Muscle layer of duodenum (tissue), 2 donors: ENCODE measurements around the gene LRBA.
A peak's percentile ranks its signal among the peaks of the same experiment; 100 is the strongest.

Source experiments
- H3K27ac ChIP-seq: one replicate; pipeline ENCODE4 v1.7.0; 2013; ENCODE audit warnings: mild to moderate bottlenecking, low read length
- H3K27me3 ChIP-seq: one replicate; pipeline ENCODE4 v1.7.0; 2013; ENCODE audit warnings: low read depth, mild to moderate bottlenecking, control low read depth, low read length
- H3K36me3 ChIP-seq, 2 donors: one replicate each; pipeline ENCODE4 v1.7.0; 2013; ENCODE audit warnings: low read length in 2 of 2, control low read depth in 1 of 2, mild to moderate bottlenecking in 1 of 2; ENCODE audit not compliant: insufficient read depth in 2 of 2, control insufficient read depth in 1 of 2
- H3K4me1 ChIP-seq, 2 donors: one replicate each; pipeline ENCODE4 v1.7.0; 2013; ENCODE audit warnings: low read length in 2 of 2, mild to moderate bottlenecking in 2 of 2, control low read depth in 1 of 2, moderate library complexity in 1 of 2; ENCODE audit not compliant: insufficient read depth in 2 of 2, control insufficient read depth in 1 of 2
- H3K4me3 ChIP-seq, 2 donors: one replicate each; pipeline ENCODE4 v1.7.0; 2013; ENCODE audit warnings: low read length in 2 of 2, low read depth in 1 of 2, mild to moderate bottlenecking in 1 of 2
- H3K9me3 ChIP-seq, 2 donors: one replicate each; pipeline ENCODE4 v1.7.0; 2013; ENCODE audit warnings: low read length in 2 of 2, control low read depth in 1 of 2, mild to moderate bottlenecking in 1 of 2; ENCODE audit not compliant: control insufficient read depth in 1 of 2
- donor health status: healthy.

The LRBA gene

DNA sequence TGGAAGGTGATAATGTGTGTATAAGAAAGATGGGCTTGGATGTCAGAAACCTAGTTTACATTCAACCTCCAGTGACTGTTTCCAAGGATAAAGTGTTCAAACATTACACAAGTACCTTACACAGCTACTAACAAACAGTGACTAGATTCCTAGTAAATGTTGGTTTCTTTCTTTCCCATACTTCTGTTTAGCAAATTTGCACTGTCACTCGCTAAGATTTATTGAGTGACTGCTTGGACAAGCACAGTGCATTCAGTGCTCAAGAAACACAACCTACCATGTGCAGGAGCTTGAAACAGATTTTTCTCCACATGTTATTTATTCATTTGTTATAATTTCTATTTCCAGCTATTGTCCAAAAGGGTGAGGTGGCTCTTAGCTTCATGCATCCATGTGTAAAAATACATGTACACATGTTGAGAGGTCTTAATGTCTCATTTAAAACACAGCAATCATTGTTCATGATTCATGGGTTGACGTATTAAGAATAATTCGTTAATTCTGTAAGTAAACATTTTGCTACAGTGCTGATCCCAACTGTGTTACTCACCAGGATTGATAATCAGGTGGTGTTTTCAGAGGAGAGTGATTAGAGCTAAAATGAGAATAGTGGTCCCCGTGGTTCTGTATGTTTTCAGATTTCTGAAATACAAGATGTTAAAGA, 783.8 kb downstream of the LRBA start:
- Histone ChIP-seq H3K27me3 (no peaks in the 10 kb centered on the region), H3K27ac (peak overlapping the region; percentile 0), H3K4me3 (no peak overlapping the region), H3K36me3 (peaks cover 6 to 16% of the 10 kb centered on the region in 2 donors), H3K9me3 (no peaks in the 10 kb centered on the region), H3K4me1 (peaks cover 6 to 23% of the 10 kb centered on the region in 2 donors)

DNA sequence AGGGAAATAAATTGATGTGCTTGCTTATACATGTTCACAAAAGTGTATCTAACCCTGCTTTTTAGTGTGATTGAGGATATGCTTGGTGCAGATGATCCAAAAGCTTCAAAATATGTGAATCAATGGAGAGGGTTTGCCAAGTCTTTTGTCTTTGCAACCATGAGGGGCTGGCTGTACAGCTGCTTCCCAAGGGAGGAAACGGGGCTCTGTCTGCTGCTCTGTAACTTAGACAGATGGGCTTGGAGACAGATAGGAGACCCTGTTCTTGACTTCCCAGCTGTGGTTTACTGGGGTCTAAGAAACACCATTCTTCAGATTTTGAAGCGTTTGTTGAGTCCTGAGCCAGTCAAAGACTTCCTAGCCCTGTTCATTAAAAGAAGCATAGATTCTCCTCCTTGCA, 784.5 kb downstream of the LRBA start:
- Histone ChIP-seq H3K4me1 (peaks cover 4 to 17% of the 10 kb centered on the region in 2 donors), H3K4me3 (no peak overlapping the region)

GRCh38 chr4:150229520-150229919, 785.6 kb downstream of the LRBA start:
- Histone ChIP-seq H3K27ac (no peak overlapping the region), H3K27me3 (no peaks in the 10 kb centered on the region)

More for the DNA sequence above, 784.5 kb downstream of the LRBA start:
- no peak overlapping the region for H3K27ac ChIP-seq
- no peaks in the 10 kb centered on the region for H3K27me3 ChIP-seq
- peaks cover 6 to 16% of the 10 kb centered on the region in 2 donors for H3K36me3 ChIP-seq
- no peaks in the 10 kb centered on the region for H3K9me3 ChIP-seq

GRCh38 chr4:150224896-150225591, 790.0 kb downstream of the LRBA start:
- Histone ChIP-seq H3K4me1 (peaks cover 0 to 11% of the 10 kb centered on the region in 2 donors), H3K4me3 (no peak overlapping the region), H3K27me3 (no peaks in the 10 kb centered on the region), H3K36me3 (no peaks in the 10 kb centered on the region), H3K9me3 (no peaks in the 10 kb centered on the region), H3K27ac (peak overlapping the region; percentile 80)

More at GRCh38 chr4:150229520-150229919, 785.6 kb downstream of the LRBA start:
- Histone ChIP-seq H3K4me3 (no peak overlapping the region), H3K9me3 (no peaks in the 10 kb centered on the region), H3K36me3 (peaks cover 6 to 16% of the 10 kb centered on the region in 2 donors), H3K4me1 (peaks cover 4 to 17% of the 10 kb centered on the region in 2 donors)

GRCh38 chr4:150219841-150220240, 795.2 kb downstream of the LRBA start:
- H3K4me3 ChIP-seq = no peak overlapping the region
- H3K4me1 ChIP-seq = peaks cover 0 to 6% of the 10 kb centered on the region in 2 donors
- no peak overlapping the region for H3K27ac ChIP-seq
- H3K27me3 ChIP-seq = no peaks in the 10 kb centered on the region
- H3K9me3 ChIP-seq = no peaks in the 10 kb centered on the region
- no peaks in the 10 kb centered on the region for H3K36me3 ChIP-seq

DNA sequence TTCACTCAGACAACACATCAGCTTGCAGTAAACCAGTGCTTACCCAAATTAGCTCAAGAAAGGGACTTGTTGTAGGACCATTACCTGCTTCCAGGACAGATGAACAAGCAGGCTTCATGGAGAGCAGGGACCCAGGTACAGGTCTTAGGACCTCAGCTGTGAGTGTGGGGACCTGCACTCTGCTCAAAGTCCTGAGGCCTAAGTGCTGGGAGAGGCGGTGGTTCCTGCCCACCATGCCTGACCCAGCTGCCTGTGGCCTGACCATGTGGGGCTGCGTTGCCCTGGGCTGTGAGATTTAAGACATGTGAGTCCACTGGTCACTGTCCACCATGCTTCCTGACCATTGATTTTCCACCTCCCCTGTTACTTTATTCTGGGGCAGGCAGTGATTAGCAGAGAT, 796.6 kb downstream of the LRBA start:
- H3K4me3 ChIP-seq = no peak overlapping the region
- no peaks in the 10 kb centered on the region for H3K9me3 ChIP-seq
- H3K36me3 ChIP-seq = no peaks in the 10 kb centered on the region
- peaks cover 0 to 6% of the 10 kb centered on the region in 2 donors for H3K4me1 ChIP-seq
- no peaks in the 10 kb centered on the region for H3K27me3 ChIP-seq
- H3K27ac ChIP-seq = no peak overlapping the region

DNA sequence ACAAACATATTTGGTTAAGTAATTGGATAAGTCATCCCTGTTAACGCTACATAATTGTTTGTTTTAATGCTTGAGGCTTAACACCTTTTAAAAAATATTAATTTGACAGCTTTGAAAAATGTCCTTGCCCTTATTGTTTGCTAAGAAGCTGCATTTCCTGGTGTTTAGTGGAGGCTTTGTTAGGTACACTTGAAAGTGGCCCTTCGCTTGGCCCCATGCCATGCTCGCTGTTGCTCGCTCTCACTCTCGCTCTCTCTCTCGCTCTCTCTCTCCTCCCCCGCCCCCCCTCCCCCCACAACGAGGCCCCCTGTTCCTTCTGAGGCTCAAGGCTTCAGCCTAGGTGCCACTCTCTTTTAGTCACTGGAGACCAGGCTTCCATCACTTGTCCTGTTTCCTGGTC, 797.3 kb downstream of the LRBA start:
- H3K4me3 ChIP-seq = no peak overlapping the region
- no peaks in the 10 kb centered on the region for H3K9me3 ChIP-seq
- H3K4me1 ChIP-seq = peaks cover 0 to 6% of the 10 kb centered on the region in 2 donors
- H3K27me3 ChIP-seq = no peaks in the 10 kb centered on the region
- no peaks in the 10 kb centered on the region for H3K36me3 ChIP-seq
- H3K27ac ChIP-seq = no peak overlapping the region

- no peak overlapping the region for H3K4me3 ChIP-seq
- H3K4me1 ChIP-seq = peaks cover 0 to 6% of the 10 kb centered on the region in 2 donors
- no peaks in the 10 kb centered on the region for H3K9me3 ChIP-seq
- no peaks in the 10 kb centered on the region for H3K27me3 ChIP-seq
- no peak overlapping the region for H3K27ac ChIP-seq
- no peaks in the 10 kb centered on the region for H3K36me3 ChIP-seq
Observed at GRCh38 chr4:150217192-150217591, 797.9 kb downstream of the LRBA start.

GRCh38 chr4:150216726-150217125, 798.4 kb downstream of the LRBA start:
- no peaks in the 10 kb centered on the region for H3K36me3 ChIP-seq
- H3K9me3 ChIP-seq = no peaks in the 10 kb centered on the region
- no peaks in the 10 kb centered on the region for H3K27me3 ChIP-seq
- peaks cover 0 to 6% of the 10 kb centered on the region in 2 donors for H3K4me1 ChIP-seq
- H3K27ac ChIP-seq = no peak overlapping the region
- no peak overlapping the region for H3K4me3 ChIP-seq

DNA sequence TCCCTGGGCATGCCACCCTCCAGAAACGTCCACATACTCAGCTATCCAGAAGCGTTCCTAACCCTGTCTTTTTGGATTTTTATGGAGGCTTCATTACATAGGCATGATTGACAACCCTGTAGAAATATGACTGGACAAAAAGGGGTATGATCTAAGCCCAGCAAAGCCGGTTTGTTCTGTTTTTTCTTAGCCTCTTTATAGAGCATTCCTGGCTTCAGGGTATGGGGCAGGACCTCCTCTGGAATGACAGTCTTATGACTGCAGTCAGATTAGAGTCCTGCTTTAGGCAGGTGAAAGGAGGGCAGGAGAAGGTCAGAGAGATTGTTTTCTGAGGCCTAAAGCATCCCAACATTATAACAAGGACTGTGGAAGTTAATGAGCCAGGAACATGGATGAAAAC, 799.5 kb downstream of the LRBA start:
- H3K27me3 ChIP-seq = no peaks in the 10 kb centered on the region
- H3K4me1 ChIP-seq = peaks cover 0 to 6% of the 10 kb centered on the region in 2 donors
- no peak overlapping the region for H3K4me3 ChIP-seq
- H3K27ac ChIP-seq = no peak overlapping the region
- H3K36me3 ChIP-seq = no peaks in the 10 kb centered on the region
- no peaks in the 10 kb centered on the region for H3K9me3 ChIP-seq
